Stimulated activated naive CD4-positive, alpha-beta T cell treated with Interleukin-2 at 50 U/mL for 16 hours (primary cell): ENCODE data around the gene SAMD15.
"Not testable (repeated sequence)": the region's sequence is repeated elsewhere in the genome, so short reads cannot be mapped to it uniquely, and the experiment has no call there.

ENCODE experiments used
- DNase-seq: peaks from one replicate; lab custom pipeline; 2025; lab: John Stamatoyannopoulos, UW

The SAMD15 gene

DNA sequence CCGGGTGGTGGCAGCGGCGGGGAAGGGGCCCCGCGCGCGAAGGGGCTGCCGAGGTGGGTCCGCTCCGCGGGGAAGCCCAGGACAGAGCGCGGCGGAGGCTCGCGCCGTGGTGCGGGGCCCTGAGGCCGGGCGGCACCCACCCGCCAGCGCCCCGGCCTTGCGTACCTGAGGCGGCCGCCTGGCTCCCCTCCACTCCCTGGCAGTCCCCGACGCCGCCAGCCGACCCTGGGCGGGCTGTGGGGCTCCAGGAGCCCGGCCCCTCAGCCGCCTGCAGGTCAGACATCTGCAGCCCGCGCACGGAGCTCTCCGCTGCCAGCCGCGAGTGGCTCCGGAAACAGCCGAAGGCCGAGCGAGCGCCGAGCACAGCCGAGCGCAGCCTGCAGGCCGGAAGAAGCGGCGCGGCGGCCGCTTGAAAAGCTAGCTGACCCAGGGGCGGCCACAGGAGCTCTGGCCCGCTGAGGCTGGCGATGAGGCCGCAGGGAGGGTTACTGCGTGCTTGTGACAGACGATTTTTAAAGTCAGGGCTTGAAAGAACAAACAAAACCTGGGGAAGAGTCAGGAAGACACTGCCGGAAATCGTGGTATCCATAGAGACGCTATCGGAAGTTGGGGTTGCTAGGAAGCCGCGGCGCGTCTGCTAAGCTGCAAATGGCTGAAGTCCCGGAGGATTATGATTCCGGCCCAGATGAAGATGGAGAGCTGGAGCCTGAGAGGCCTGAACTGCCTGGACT lies at the start of gene SAMD15, which contains the start of gene TMED8:
TSS of gene SAMD15 (plus strand) at position 609 of the 731 bp plus-strand sequence. CDS start at position 649, 40 bp downstream.
TSS of gene TMED8 (minus strand) at position 324 of the 731 bp plus-strand sequence. CDS start at position 283, 41 bp downstream.
- peak; percentile 81 for DNase-seq

DNA sequence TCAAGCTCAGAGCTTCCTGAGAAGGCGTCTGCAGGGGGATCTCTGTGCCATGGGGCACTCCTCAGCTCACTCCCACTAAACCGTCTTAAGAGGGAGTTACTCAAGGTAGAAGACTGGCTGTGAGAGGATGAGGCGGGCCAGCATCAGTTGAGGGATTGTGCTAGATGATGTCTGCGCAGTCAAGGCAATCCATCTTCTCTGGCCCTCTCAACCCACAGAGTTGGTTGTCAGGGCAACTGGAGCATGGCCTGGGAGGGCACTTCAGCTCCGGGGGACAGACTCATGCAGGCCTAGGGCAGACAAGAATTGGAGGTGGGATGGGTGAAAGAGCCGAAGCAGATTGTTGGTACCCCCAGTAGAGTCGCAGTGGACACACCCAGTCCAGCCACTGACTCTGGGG lies 47.3 kb upstream of the SAMD15 start:
- DNase-seq = no peak

DNA sequence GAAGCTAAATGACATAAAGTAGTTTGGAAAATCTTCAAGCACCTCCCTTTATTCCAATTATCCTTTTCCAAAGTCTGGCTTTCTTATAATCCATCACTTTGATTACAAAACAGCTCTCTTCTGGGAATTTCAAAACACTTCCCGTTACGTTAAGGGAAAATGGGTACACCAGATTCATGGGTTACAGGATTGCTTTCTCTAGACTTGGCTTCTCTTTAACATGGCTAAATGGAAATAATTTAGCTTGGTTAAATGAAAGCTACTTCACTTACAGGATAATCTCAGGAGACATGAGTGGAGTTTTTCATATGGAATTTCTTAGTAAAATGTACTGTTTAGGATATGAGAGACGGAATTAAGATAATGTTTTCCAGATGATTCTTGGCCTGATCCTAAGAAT lies 41.6 kb upstream of the SAMD15 start:
- DNase-seq = no peak

DNA sequence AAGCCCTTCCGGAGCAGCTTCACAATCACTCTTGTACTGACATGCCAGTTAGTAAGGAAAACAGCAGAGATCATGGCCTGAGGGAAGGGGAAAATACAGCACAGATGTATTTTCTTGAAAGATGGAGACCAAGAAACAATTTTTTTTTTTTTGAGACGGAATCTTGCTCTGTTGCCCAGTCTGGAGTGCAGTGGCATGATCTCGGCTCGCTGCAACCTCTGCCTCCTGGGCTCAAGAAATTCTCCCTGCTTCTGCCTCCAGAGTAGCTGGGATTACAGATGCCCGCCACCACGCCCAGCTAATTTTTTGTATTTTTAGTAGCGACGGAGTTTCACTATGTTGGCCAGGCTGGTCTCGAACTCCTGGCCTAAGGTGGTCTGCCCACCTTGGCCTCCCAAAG lies 39.9 kb upstream of the SAMD15 start:
- not testable (repeated sequence) for DNase-seq

DNA sequence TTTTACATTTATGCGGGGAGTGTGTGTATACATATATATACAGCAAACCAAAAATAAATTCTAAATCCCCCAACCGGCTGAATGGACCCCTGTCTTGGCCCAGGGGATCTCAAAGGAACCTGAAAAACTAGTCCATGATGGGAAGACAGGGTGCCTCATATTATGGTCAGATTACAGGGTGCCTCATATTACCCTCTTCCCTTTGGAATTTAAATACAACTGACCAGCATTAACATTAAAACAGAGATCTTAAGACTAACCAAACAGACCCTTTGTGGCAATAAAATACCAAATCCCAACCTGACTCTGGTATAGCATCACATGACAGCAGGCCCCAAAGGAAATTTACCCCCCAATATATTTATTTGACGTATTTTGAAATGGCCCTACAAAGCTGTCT lies 39.3 kb upstream of the SAMD15 start:
- no peak for DNase-seq

DNA sequence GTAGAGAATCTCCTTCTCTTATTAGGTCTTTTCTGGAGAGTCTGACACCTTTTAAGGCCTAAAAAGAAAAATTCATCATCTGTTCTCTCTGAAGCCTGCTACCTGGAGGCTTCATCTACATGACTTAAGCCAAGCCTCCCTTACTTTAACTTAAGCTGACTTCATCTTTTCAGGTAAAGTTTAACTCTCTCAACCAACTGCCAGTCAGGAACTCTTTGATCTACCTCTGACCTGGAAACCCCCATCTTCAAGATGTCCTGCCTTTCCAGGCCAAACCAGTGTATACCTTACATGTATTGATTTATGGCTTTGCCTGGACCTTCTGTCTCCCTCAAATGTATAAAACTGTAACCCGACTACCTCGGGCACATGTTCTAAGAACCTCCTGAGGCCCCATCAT lies 38.9 kb upstream of the SAMD15 start:
- DNase-seq = no peak

DNA sequence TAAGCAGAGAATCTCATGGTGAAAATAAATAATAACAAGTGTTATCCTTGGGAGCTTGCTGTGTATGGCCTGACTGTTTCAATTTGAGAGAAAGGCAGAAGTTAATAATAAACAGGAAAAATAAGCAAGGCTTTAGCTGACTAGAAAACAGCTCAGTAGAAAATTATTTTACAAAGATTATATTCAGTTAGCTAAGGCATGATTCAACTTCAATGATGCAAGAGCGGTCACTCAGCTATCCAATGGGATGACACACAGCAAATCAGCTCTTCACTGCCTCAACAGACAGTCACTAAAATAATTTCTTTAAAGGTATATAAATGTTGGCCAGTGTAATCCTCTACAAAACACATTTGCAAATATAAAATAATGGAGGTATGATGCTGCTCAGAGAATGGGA lies 37.8 kb upstream of the SAMD15 start:
- DNase-seq = no peak

DNA sequence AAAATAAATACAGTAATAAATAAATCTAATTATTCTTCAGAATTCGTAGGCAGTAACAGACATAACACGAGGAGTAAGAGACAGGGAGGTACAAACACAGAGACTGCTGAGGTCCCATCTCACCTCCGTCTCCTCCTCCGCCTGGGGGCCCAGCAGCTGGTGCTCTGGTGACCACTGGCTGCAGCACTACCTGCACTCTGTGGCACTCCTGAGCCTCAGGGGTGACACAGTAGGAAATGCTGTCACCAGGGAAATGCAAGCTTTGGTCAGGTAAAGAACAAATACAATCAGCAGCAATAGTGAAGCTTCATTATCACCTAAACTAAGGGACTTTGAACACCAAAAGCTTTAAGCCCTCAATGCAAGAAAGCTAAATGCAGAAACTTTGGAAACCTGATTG lies 36.8 kb upstream of the SAMD15 start:
- DNase-seq = no peak

DNA sequence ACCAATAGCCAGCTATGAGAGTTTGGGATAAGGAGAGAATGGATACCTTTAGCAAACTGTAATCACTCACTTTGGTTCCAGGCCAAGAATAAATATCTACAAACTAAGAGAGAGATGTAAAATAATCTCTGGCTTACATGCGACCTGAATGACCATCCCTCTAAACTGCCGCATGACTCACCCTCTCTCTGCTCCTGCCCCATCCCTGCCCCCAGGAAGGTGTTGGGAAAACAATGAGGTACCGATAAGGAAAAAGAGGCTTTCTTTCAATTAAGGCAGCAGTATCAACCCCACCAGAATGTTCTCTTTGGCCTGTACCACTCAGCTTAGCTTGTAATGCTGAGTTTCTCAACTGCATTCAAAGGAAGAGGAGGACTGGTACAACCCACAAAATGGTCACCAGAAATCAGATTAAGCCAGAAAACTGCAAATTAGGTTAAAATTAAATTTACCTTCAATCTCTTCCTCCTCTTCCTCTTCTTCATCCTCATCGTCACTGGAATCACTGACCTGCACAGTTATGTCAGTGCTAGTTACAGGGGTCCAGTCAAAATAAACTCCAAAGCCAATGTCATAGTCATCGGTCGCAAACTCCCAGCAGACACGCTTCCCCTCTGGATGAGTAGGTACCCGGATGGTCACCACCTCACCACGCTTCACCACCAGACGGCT lies 34.3 kb upstream of the SAMD15 start:
- DNase-seq = no peak

DNA sequence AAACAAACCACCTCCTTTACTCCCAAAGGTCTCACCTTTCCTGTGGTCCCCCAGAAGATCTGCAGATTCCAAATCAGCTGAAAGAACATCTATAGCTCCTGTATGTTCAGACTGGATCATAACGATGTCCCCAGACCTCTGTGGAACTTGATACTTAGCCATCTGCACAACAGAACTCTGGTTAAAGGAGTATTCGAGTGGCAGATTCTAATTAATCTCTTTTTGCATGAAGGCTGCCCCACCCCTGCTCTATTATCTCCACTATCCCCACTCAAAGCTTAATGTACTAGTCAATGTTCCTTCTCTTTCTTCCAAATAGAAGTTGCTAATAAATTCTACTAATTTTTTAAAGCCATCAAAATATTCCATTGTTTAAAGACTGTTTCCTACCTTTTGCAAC lies 33.5 kb upstream of the SAMD15 start:
- DNase-seq = no peak

DNA sequence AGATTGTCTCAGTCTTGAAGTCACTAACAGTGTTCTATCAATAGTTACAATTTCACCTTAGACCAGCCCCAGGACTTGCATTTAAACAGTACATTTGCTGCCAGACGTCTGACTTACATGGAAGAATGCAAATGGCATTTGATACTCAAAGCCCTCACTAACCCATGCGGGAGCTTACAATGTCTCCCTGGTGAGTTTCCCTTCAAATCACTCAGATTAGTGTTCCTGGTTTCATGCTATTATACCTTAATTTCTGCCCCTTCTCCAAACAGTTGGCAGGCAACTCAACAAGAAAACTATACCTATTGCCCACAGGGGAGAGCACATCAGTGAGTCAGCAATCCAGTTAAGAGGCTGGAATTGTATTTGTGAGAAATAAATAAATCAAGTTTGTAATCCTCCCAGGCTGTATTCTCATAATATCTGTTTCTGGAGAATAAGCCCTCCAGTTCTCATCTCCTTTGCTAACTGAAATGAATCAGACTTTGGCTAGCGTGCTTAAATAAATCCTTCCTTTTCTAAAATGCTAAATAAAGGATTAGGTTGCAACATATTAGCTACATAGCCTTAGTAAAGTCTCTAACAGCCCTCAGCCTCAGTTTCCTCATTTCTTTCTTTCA lies 32.7 kb upstream of the SAMD15 start:
- DNase-seq = no peak

DNA sequence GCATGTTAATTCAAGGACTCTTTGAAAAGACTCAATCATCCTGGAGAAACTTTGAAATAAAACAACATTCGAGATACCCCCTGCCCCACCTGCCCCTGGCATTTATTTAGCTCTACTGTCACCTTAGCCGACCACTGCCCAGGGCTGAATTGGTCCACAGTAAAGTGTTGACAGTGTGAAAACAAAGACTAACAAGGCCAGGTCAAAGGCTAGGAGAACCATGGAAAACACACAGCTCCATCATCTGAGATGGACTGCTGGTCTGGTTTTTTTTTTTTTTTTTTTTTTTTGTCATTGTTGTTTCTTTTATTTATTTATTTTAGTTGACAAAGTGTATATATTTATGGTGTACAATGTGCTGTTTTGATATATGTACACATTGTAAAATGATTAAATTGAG lies 30.7 kb upstream of the SAMD15 start:
- no peak for DNase-seq

DNA sequence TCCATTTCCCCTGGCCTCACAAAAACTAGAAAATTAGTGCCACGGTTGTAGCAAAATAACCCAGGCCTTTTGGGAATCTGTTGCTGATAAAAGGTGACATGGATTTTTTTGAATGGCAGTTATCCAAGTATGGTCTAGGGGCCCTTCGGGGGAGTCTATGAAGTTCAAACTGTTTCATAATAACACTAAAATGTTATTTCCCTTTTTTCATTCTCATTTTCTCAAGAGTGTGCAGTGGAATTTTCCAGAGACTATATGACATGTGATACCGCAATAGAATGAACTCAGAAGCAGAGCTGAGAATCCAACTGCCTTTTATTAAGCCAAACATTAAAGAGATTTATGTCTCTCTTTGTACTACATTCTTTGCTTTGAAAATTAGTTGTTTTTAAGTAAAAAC lies 29.4 kb upstream of the SAMD15 start:
- DNase-seq = no peak

DNA sequence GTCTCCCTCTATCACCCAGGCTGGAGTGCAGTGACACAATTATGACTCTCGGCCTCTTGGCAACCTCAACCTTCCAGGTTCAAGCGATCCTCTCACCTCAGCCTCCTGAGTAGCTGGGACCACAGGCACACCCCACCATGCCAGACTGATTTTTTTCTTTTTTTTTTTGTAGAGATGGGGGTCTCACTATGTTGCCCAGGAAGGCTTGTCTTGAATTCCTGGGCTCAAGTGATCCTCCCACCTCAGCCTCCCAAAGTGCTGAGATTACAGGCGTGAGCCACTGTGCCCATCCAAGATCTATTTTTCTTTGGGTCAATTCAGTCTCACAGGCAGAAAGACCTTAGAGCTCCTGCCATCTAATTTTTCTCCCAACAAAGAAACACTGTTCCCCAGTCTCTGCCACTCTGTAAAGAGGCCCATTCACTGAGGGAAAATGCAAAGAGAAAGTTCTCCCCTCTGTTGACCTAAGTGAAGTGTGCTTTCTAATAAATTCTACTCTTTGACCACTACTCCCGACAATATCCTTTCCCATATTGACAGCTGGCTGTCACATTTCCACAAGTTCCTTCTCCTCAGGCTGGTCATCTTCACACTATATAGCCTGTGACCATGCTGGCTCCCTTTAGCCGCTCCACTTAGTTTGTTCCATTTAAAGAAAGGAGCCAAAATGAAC lies 23.6 kb upstream of the SAMD15 start:
- no peak for DNase-seq

DNA sequence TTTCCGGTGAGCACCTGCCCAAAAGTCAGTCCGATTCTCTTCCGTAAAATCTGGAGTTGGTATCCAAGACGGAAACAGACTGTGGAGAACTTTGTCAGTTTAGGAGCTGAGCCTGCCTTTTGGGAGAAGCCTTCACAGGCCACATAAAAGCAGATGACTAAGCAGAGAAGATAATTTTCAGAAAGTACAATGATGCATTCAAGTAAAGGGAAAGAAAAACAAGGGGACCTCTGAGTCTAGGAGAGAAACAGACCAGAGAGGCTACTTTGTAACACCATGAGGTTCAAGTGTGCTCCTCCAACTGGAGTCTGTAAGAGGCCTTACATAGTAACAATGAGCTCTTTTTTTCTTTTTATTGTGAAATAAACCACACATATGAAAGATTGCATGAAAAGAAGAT lies 21.4 kb upstream of the SAMD15 start:
- DNase-seq = no peak

DNA sequence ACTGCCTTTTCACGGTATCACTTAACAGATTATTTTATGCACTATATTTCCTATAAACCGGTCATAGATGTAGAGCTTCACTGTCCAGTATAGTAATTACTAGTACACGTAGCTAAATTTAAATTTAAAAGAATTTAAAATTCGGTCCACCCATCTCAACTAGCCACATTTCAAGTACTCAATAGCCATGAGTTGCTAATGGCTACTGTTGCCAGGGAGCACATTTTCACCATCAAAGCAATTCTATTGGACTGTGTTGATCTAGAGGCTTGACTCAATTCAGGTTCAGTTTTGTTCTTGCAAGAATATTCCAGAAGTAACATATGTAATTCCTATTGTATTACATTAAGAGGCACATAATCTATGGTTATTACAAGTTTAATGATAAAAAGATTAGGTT lies 20.3 kb upstream of the SAMD15 start:
- no peak for DNase-seq

DNA sequence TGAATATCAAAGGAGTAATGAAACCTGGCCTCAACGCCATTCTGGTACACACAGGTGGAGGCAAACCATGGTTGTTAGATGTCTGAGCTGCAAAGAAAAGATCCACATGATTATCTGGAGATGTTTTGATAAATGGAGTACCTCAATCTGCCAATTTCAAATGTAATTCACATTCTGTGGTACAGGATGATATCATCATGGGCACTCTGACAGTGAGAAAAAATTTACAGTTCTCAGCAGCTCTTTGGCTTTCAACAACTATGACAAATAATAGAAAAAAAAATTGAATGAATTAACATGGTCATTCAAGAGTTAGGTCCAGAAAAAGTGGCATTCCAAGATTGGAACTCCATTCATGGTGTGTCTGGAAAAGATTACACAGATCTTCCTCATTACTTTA lies 17.6 kb upstream of the SAMD15 start:
- DNase-seq = no peak

DNA sequence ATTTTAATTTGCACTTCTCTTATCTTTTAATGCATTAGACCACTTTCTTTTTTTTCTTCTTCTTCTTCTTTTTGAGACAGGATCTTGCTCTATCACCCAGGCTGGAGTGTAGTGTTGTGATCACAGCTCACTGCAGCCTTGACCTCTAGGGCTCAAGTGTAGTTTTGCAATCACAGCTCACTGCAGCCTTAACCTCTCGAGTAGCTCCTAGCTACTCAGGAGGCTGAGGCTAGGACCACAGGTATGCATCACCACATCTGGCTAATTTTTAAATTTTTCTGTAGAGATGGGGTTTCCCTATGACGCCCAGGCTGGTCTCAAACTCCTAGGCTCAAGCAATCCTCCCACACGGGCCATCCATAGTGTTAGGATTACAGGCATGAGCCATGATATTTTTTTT lies 13.0 kb upstream of the SAMD15 start:
- no peak for DNase-seq

DNA sequence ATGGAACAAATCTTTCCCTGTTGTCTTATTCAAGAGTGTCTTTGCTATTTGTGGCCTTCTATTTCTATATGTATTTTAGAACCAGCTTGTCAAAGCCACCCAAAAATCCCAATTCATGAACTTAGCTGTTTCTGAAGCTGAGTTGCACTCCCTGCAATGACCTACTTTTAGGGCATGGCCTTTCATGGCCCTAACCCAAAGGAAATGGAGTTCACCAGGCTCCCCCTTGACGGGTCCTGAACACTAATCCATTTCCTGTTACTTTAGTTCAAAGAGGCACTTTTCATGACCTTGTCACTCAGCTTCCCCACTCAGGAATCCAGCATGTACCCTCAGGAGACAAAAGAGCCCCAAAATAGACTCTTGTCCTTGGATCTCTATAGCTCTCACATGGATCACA lies 7.9 kb upstream of the SAMD15 start:
- DNase-seq = no peak

DNA sequence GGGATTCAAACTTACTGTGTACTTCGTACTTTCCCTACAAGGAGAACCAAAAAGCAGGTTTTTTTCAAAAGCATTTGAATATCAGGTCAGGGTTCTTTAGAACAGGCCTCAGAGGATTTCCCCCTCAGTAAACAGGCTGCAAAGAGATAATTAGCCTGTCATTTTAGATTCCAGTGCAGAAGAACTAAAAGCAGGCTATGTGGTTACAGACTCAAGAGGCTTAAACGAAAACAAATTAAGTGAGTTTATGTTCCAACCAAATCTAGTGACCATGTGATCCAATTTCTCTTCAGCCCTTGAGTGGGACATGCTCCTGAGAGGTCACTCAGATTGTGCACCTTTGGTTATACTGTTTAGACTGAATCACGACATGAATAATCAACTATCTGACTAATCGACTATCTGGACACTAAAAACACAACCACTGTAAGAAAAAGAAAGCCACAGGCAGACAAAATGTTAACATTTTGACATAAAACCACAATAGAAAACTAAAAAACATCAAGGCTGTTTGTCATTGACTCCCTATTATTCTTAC lies 4.8 kb upstream of the SAMD15 start:
- no peak for DNase-seq

DNA sequence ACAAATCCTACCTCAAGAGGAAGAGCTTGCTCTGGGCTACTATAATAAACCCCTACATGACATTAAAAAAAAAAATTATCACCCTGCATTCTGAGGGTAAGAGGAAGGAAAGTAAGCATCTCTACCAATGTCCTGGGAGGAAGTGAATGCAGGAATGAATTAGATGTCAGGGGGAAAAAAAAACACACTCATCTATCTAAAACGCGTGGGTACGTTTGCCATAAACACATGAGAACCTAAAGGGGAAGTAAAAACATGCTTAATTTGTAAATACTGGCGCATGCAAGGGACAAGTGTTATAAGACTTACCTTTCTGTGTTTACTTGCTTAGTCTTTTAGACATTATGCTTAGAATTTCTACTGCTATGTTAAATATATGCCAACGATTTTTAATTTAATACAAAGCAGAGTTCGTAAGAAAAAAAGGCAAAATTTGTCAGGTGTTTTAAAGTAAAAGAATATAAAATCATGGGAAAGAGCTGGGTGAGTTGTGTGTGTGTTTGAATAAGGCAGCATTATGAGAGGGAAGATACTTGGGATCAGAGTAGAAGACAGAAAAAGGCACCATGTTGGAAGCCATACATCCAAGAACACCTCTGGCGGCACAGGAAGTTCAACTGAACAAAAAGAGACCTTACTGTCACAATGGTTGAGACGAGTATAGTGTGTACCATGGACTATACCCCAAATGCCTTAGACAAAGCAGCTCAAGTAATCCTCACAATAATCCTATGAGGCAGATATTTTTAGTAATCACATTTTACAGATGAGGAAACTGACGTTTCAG lies 1.8 kb upstream of the SAMD15 start:
- DNase-seq = no peak
